GM19043 (cell line): ENCODE measurements around the gene HINFP.
"Not testable (repeated sequence)": the region's sequence is repeated elsewhere in the genome, so short reads cannot be mapped to it uniquely, and the experiment has no call there.

Source experiments
- ATAC-seq: cut with Tn5 transposase; IDR thresholded peaks from one replicate; pipeline ENCODE4 v1.9.1; 2021; ENCODE audit warnings: low read depth; ENCODE audit not compliant: unreplicated experiment

The HINFP gene

GRCh38 chr11:119181677-119182412 lies 60.5 kb downstream of the HINFP start:
- no peak for ATAC-seq

- not testable (repeated sequence) for ATAC-seq
Measured at GRCh38 chr11:119184399-119184798, 63.0 kb downstream of the HINFP start.
